Colon (tissue), 2 donors: ENCODE measurements around the gene GRK3.

ENCODE experiments used
- FAIRE-seq: peaks from 2 replicates; lab custom pipeline; 2012; peaks lifted over from hg19 to GRCh38; lab: Jason Lieb, UNC
- donor health status: control.
- donor health status: control.

The GRK3 gene

DNA sequence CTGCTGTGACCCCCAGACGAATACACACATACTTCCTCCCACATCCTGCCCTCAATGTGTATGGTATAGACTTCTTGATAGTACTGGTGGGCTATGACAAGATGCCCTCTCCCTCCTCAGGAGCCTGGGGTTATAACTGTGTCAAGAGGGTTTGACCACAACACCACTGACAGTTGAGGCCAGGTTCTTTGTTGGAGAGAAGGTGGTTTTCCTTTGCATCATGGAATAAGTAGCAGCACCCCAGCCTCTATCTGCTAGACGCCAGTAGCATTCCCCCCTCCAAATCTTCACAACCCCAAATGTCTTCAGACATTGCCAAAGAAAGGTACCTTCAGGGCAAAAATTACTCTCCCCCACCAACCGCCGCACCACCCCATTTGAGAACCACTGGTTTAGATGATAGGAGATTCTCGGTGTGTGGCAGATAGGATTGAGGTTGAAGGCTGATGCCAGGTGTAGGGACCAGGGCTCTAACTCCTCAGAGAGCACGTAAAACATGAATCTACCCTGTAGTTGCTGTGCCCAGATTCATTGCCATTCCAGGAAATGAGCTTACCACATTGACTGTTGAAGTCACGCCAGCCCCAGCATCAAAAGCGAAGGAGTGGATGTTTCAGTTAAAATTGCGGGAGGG lies 172.0 kb downstream of the GRK3 start:
- no peak for FAIRE-seq

DNA sequence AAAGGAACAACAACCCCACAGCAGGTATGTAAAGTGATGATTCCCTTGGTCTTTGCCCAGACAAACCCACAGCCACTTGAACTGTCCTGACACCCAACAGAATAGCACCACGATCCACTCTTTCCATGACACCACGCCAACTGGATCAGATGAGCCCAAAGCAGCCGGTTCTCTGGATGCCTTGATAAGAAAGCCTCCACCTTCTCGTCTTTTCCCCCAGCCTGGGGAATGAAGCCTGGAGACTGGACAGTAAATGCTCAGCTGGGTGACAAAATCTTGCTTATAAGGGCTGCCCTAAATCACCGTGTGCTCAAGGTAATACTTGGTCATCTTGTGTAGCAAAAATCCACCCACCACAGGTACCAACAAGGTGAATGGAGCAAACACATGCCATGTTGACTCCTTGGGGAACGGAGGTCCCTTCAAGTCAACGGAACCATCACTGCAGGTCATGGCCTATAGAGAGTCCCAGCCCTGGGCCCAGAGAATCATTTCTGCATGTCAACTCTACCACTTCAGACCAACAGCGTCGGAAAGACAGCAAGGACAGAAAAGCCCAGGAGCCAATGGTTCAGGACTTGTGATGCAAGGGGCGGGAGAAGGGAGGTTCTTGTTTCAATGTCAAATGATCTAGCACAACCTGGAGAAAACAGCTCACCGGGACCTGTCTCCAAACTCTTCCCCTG lies 175.3 kb downstream of the GRK3 start:
- FAIRE-seq, result no peak

DNA sequence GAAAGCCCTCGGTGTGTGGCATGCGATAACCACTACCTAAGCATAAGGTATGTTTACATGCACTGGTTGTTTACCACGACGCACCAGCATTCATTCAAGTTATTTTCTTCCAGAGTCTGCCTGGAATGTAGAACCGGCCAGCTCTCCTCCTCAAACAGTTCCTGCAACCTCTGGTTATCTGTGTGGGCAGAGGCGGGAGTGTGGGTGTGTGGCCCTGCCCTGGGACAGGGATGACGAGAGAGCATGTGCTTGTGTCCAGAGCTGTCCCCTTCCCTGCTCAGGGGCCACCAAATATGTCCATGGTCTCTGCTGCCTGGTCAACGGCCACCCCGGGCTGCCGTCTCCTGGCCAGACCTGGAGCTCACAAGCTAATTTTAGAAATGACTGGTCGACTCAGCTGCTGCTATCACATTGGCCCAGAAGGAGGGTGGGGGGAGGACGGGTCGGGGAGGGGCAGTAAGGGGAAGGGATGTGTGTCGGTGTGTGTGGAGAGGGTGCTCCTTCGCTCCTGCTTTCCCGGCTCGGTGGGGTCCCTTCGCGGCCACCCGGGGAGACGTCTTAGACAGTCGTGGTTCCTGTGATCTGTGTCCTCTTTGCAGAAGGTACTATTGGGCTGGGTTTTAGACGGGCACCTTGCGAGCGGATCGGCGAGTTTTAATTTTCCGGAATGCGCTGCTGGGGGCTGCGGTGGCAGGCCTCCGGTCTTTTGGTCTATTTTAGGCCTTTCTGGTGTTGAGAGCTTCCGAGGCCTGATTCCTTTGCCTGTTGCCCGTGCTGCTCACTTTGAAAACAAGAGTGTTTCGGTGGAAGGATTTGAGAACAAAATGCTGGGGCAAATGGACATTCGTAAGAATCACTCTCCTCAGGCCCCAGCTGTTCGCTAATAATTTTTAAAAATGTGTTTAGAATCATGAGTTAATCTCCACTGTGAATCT lies 177.5 kb downstream of the GRK3 start, which contains the start of gene MYO18B:
TSS of gene MYO18B (plus strand) at position 497 of the 935 bp plus-strand sequence. CDS start 18,905 bp downstream, outside the sequence.
- no peak for FAIRE-seq

DNA sequence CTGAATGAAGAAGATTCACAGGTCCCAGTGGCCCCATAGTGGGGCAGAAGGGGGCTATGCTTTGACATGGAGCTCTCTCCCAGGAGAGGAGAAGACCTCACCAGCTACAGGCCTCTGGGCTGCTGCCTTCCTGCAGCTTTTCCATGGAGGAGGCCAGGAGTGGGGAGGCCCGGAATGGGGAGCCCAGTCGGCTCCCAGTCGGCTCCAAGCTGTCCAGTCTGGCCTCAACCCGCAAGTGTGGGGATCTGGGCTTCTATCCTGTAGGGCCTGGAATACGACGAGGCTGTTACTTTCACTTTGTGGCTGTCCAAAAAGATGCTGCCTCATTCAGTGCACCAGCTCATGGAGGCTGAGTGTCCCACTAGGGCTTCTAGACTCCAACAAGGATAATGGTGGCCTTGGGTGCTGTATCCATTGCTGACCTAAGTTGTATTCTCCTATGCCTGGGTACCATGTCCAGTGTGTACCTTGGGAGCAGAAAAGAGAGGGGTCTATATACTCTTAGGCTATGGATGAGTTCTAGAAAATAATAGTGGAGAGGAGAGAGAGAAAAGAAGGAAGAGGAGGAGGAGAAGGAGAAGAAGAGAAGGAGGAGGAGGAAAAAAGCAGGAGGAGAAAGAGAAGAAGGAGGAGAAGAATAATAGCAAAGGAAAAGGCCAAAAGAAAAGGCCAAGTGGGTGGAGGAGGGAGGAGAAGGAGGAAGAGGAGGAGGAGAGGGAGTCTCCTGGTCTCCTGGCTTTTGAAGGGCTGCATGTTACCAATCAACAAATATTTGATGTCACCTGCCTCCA lies 178.6 kb downstream of the GRK3 start:
- FAIRE-seq, result no peak

DNA sequence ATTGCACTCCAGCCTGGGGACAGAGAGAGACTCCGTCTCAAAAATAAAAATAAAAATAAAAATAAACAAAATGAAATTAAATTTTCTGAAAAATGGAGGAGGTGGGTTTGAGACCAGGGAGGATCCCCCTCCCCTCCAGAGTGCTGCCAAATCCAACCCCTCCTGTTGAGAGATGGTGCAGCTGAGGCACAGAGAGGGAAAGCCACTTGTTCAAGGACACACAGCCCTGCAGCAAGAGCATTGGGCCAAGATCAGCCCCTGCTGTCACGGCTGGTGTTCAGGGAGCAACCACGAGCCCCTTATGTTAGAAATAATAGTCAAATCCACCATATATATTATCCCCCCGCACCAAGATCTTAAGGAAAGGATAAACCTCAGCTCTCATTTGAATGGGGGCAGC lies 180.2 kb downstream of the GRK3 start:
- no peak for FAIRE-seq

DNA sequence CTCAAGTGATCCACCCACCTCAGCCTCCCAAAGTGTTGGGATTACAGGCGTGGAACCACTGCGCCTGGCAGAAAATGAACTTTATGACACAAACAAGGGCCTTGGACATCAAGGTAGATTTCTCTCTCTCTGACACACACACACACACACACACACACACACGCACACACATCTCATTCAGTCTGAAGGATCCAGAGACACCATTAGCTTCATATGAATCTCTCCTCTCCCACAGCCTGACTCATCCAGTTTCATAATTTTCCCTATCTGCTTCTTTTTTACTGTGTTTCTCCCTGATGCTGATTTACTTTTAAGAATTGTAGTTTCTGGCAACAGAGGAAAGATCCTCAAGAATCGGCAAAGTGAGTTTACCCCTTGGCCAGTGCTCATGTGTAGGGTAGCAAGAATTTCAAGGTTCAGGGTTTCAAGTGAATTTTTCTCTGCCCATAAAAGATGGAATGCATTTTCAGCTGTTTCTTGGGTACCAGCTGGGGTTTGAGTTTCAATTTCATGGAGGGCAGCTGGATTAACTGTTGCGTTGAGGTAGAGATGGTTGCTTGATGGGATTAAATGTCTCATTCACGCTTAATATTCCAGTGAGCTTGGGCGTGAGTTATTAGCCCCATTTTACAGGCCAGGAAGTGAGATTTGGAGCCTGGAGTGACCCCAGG lies 181.0 kb downstream of the GRK3 start:
- FAIRE-seq, result no peak

DNA sequence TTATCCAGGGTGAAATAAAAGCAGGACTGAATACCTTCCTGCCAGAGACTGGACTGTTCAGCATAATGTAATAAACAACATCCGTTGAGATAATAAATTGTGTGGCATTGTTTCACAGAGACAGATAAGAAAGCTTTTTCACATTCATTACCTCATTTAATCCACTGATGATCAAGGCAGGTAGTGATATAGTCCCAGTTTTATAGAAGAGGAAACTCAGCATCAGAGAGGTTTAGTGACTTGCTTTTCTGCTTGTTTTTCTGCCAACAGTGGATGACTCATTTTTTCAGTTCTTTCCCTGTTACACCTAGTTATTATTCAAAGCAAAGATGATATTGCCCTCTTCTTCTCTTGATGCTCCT lies 181.5 kb downstream of the GRK3 start:
- no peak for FAIRE-seq

DNA sequence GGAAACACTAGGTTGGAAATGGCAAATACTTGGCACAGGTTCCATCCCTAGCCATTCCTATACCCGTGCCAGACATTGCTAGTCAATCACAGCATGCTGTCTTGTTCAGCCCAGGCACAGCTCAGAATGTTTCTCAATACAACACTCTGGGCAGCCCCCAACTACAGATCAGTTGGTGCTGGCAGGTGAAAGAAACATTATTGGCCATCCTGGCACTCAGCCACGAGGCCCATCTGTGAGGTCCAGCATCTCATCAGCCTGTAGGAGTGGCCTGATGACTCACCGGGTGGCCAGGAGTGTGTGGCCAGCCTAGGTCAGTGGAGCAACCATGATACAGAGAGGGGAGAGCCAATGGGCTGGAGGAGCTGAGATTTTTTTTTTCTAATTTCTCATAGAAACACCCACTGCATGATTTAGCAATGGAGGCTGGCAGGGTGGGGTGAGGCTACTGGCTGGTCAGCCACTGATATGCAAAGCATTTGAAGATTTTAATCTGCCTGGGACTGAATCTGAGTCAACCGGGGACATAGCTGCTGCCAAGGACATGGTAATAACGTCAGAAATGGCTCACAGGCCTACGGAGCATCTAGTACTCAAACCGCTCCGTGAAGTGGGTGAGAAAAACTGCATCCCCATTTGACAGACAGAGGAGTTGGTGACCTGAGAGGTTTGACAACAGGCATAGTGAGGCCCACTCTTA lies 182.9 kb downstream of the GRK3 start:
- FAIRE-seq, result no peak

DNA sequence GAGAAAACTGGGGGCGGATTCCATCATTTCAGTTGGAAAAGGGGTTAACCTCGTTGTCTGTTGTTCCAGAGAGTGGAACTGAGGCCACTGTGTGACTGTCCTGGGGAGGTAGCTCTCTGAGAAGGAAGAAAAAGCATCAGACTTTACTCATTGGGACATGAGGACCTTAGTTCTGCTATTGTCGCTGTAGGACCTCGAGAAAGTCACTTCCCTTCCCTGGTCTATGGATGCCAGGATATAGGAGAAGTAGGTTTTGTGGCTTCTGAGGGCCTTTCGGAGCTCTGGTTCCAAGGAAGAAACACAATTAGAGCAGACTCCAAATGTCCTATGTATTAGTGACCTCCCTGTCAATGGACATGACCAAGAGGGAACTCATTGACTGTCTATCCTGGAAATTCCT lies 183.7 kb downstream of the GRK3 start:
- FAIRE-seq, result no peak

DNA sequence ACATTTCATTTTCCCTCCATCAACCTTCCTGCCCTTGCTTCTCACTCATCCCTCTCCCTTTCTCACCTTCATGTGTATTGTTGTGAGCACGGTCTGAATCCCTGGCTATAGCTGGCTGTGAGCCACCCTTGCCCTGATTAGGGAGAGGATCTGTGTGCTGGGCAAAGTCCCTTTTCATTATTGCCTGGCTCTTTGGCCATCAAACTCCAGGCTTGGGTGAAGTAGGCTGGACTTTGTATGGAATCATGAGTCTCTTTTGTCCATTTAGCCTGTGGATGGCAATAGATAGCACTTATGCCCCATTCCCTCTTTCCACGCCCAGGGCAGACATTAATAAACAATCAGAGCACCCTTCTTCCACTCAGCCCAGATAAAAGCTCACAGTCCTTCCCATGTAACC lies 184.2 kb downstream of the GRK3 start:
- FAIRE-seq, result no peak

DNA sequence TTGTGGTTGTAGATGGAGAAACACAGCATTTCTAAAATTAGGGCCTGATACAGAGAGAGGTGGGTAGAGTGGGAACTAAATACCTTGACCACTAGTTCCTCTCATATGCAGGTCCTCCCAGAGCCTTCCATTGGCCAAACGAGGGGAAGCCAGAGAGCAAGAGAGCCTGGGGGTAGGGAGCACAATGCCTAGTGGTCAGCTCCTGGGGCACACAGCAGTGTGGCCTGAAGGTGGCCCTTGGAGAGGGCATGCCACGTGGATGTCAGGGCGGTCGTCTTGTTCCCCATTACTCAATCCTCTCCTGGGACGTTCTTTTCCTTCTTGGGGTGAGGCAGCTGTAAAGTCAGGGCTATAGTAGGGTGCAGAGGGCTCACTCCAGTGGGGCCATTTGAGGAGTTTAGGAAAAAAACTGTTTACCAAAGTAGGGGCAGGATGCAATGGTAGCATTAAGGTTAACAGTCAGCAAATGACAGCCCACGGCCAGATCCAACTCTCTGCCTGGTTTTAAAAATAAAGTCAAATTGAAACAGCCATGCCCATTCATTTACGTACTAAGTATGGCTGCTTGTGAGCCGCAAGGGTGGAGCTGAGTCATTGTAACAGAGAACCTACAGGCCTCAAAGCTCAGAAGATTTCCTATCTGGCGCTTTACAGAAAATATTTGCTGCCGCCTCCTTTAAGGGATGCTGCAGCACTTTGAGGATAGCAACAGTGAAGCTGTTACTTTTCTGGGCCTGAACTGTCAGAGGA lies 185.1 kb downstream of the GRK3 start:
- FAIRE-seq, result no peak

DNA sequence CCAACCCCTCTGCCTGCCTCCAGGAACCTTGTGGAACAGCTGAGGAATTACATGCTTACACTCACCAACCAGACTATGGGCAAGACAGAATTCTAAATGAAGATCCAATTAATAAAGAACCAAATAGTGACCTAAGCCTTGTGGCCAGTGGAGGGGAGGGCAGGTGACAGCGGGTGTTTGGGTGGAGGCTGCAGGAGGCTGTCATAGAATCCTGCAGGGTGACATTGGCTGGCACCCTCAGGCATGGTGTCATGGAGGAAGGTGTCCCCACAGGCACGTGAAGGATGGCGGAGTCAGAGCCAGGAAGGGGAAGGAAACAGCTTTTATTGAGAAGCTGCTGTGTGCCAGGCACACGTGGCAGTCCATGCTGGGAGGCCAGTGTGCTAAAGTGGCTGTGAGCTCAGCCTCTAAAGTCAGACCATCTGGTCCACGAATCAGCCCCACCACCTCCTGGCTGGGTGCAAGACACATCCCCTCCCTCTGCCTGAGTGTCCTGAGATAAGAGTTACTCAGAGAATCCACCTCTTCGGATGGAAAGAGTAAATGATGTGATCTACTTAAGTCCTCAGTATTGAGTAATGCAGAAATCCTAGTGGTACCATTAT lies 186.2 kb downstream of the GRK3 start:
- no peak for FAIRE-seq

DNA sequence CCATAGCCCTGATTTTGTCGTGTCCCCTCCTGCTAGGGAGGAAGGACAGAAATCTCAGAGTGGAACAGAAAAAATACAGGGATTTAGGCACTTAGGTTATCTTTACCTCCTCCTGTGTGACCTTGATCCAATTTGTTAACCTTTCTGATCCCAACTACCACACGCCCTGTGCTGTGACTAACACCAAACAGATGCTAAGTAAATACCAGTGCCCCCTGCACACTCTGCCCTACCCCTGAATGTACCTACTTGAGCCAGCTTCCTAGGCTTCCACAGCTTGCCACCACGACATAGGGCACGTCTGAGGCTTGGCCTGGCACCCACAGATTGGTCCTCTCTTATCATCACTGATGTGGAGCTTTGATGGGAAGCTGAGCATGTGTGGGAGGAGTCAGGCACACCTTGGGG lies 186.7 kb downstream of the GRK3 start:
- no peak for FAIRE-seq

DNA sequence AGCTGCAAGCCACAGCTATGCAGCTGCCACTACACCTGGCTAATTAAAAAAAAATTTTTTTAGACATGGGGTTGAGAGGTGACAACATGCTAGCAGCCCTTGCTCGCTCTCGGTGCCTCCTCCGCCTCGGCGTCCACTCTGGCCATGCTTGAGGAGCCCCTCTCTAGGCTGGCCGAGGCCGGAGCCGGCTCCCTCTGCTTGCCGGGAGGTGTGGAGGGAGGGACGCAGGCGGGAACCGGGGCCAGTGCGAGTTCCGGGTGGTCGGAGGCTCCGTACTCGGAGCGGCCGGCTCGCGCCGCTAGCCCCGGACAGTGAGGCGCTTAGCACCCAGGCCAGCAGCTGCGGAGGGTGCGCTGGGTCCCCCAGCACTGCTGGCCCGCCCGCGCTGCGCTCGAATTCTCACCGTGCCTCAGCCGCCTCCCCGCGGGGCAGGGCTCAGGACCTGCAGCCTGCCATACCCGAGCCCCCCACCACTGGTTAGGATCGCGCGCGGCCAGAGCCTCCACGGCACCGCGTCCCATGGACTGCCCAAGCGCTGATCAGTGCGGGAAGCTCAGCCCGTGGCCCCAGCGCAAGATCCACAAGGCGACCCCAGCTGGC lies 188.2 kb downstream of the GRK3 start:
- no peak for FAIRE-seq

DNA sequence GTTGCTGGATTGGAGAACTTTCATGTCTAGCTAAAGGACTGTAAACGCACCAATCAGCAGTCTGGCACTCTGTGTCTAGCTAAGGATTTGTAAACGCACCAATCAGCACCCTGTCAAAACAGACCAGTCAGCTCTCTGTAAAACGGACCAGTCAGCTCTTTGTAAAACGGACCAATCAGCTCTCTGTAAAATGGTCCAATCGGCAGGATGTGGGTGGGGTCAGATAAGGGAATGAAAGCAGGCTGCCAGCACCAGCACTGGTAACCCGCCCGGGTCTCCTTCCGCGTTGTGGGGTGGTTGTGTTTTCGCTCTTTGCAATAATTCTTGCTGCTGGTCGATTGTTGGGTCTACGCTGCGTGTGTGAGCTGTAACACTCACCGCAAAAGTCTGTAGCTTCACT lies 188.8 kb downstream of the GRK3 start:
- no peak for FAIRE-seq

DNA sequence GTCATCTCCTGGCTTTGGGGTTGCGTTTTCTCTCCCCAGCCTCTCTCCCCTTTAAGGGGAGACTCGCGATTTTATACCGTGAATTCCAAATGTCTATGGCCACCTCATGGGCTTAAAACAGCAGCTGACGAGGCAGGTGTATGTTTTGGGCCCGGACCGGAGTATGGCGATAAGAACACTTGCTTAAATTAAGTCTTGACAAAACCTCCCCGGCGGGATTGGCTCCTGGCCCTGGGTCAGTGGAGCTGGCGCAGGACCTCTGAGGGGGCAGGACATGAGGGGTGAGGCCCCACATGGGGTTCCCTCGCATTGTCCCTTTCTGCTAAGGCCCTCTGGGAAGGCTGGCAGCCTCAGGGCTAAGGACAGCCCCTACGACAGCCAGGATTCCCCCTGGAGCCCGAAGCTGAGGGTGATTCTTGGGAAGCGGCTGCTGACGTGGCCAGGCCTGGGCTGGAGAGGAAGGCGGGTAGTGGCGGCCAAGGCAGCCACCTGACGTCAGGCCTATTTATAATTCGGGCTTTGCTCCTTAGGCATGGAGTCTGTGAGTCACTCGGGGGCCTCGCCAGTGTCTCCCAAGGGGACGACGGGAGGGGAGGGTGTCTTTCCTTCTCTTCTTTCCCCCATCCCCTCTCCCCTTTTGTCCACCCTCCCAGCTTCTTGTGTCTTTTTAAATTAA lies 190.2 kb downstream of the GRK3 start:
- no peak for FAIRE-seq

DNA sequence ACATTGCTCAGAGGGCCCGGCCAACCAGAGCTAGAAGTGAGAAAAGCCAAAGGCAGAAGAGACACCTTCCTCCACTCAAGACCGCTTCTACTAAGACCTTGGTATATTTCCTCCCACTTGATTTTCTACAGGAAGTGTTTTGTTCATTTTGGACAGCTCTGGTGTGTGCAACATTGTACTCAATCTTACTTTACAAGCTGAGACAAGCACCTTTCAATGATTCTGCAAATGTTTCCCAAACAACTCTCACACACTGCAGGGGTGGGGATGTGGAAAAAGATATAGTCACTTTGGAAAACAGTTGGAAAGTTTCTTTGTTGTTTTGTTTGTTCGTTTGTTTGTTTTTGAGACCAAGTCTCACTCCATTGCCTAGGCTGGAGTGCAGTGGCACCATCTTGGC lies 193.2 kb downstream of the GRK3 start:
- FAIRE-seq, result no peak

DNA sequence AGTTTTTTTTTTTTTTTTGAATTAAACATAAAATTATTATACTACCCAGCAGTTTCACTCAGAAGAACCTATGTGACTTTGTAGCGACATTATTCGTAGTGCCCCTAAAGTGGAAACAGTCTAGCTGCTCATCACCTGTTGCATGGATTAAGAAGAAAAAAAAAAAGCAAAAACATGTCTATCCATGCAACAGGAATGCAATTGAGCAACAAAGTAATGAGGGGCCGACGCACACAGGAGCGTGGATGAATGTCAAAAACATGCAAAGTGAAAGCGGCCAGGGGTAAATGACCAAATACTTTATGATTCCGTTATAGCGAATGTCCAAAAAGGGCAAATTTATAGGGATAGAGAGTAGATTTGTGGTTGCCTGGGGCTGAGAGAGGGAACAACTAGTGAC lies 193.8 kb downstream of the GRK3 start:
- no peak for FAIRE-seq

DNA sequence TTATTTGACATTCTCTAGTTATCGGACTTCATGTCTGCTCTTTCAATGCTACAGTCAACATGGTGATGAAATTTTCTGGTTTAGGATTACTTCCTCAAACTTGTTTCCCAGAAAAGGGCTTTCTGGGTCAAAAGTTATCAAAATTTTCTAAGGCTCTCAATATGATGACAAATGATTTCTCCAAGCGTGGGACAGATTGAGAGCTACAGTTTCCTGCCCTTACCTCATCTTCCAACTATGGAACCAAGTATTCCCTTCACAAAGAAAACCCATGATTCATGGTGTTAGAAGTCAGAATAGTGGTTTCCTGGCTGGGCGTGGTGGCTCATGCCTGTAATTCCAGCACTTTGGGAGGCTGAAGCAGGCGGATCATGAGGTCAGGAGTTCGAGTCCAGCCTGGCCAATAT lies 195.4 kb downstream of the GRK3 start:
- no peak for FAIRE-seq
